OCI-LY7 (cell line): ENCODE results near the gene DNAAF1.

Source experiments
- CTCF ChIP-seq: fragments of 200-600 bp; sonication (generic); conservative IDR thresholded peaks from 2 replicates; pipeline ENCODE4 v1.5.1; 2014; ENCODE audit warnings: mild to moderate bottlenecking, antibody characterized with exemption, low read length, moderate library complexity, mixed read lengths
- EZH2phosphoT487 ChIP-seq: fragments of 200-600 bp; sonication (generic); IDR thresholded peaks from 2 replicates; pipeline ENCODE4 v1.6.1; 2018; ENCODE audit warnings: low read depth, borderline replicate concordance, mild to moderate bottlenecking, mixed run types, antibody characterized with exemption, low read length, moderate library complexity, mixed read lengths

- no peak for TF ChIP-seq CTCF
- no peak for TF ChIP-seq EZH2phosphoT487
Observed at GRCh38 chr16:84159800-84160199, 14.7 kb downstream of the DNAAF1 start.
